DOHH2 (cell line): ENCODE measurements around the gene FAM171A1.

Experiments
- H3F3A ChIP-seq: fragments of 200-600 bp; sonication (generic), shearing (Covaris generic); 2 replicates; pipeline ENCODE4 v1.6.0; 2016; ENCODE audit warnings: antibody characterized with exemption, mild to moderate bottlenecking; ENCODE audit not compliant: control insufficient read depth, insufficient read depth
- H3K27ac ChIP-seq: fragments of 200-600 bp; sonication (generic); 2 replicates; pipeline ENCODE4 v1.5.1; 2014; ENCODE audit warnings: low read depth, mild to moderate bottlenecking, low read length, moderate library complexity
- H3K27me3 ChIP-seq: fragments of 200-600 bp; sonication (generic); 2 replicates; pipeline ENCODE4 v1.6.1; 2014; ENCODE audit warnings: mild to moderate bottlenecking, low read length, mixed read lengths; ENCODE audit not compliant: control insufficient read depth
- H3K36me3 ChIP-seq: fragments of 200-600 bp; sonication (generic); 2 replicates; pipeline ENCODE4 v1.6.1; 2014; ENCODE audit warnings: mild to moderate bottlenecking, low read length, moderate library complexity, mixed read lengths; ENCODE audit not compliant: control insufficient read depth
- H3K4me1 ChIP-seq: fragments of 200-600 bp; sonication (generic); 2 replicates; pipeline ENCODE4 v1.6.1; 2014; ENCODE audit warnings: mild to moderate bottlenecking, low read length, mixed read lengths; ENCODE audit not compliant: control insufficient read depth
- H3K4me2 ChIP-seq: fragments of 200-600 bp; sonication (generic); 2 replicates; pipeline ENCODE4 v1.6.0; 2014; ENCODE audit warnings: mild to moderate bottlenecking, low read length, moderate library complexity
- H3K4me3 ChIP-seq: fragments of 200-600 bp; sonication (generic); 2 replicates; pipeline ENCODE4 v1.5.1; 2014; ENCODE audit warnings: mild to moderate bottlenecking, low read length, mixed read lengths
- H3K79me2 ChIP-seq: fragments of 200-600 bp; sonication (generic); 2 replicates; pipeline ENCODE4 v1.6.1; 2014; ENCODE audit warnings: mild to moderate bottlenecking, low read length, mixed read lengths; ENCODE audit not compliant: control insufficient read depth
- H3K9me2 ChIP-seq: fragments of 200-600 bp; sonication (generic); replicated peaks from 2 replicates; pipeline ENCODE4 v1.6.1; 2014; ENCODE audit warnings: mild to moderate bottlenecking, low read length, mixed read lengths; ENCODE audit not compliant: control insufficient read depth
- H3K9me3 ChIP-seq: fragments of 200-600 bp; sonication (generic); 2 replicates; pipeline ENCODE4 v1.6.1; 2014; ENCODE audit warnings: antibody characterized with exemption, low read length, mixed read lengths; ENCODE audit not compliant: control insufficient read depth, insufficient read depth
- H4K20me1 ChIP-seq: fragments of 200-600 bp; sonication (generic); 2 replicates; pipeline ENCODE4 v1.6.0; 2014; ENCODE audit warnings: low read depth, mild to moderate bottlenecking, antibody characterized with exemption, low read length, moderate library complexity; ENCODE audit not compliant: control insufficient read depth, insufficient read depth
- CTCF ChIP-seq: fragments of 200-600 bp; sonication (generic); IDR thresholded peaks from one replicate; pipeline ENCODE4 v1.5.1; 2014; ENCODE audit warnings: antibody characterized with exemption, mild to moderate bottlenecking, low read depth, low read length; ENCODE audit not compliant: poor library complexity, severe bottlenecking
- EZH2phosphoT487 ChIP-seq: fragments of 200-600 bp; sonication (generic); IDR thresholded peaks from 2 replicates; pipeline ENCODE4 v1.6.1; 2017; ENCODE audit warnings: borderline replicate concordance, mild to moderate bottlenecking, antibody characterized with exemption, low read length, moderate library complexity, mixed read lengths

FAM171A1 gene

GRCh38 chr10:15220445-15220844 is 150.6 kb downstream of the FAM171A1 start:
- Histone ChIP-seq H3F3A (no peaks in the 10 kb centered on the region), H3K4me1 (no peaks in the 10 kb centered on the region), H3K79me2 (no peaks in the 10 kb centered on the region), H4K20me1 (no peaks in the 10 kb centered on the region), H3K9me2 (no peaks in the 10 kb centered on the region), H3K27me3 (no peaks in the 10 kb centered on the region; the same call in 1 of the 2 replicates), H3K4me2 (no peak overlapping the region), H3K9me3 (no peaks in the 10 kb centered on the region), H3K4me3 (no peak overlapping the region), H3K27ac (no peak overlapping the region), H3K36me3 (no peaks in the 10 kb centered on the region)
- TF ChIP-seq EZH2phosphoT487 (no peak), CTCF (no peak)

- Histone ChIP-seq H3K79me2 (no peaks in the 10 kb centered on the region), H3K9me2 (no peaks in the 10 kb centered on the region), H3F3A (no peaks in the 10 kb centered on the region), H3K36me3 (no peaks in the 10 kb centered on the region), H3K4me1 (no peaks in the 10 kb centered on the region), H3K9me3 (no peaks in the 10 kb centered on the region), H3K4me2 (no peak overlapping the region), H4K20me1 (no peaks in the 10 kb centered on the region), H3K27ac (no peak overlapping the region), H3K4me3 (no peak overlapping the region), H3K27me3 (no peaks in the 10 kb centered on the region; the same call in 1 of the 2 replicates)
- TF ChIP-seq CTCF (no peak), EZH2phosphoT487 (no peak)
These were observed 154.4 kb downstream of the FAM171A1 start for GRCh38 chr10:15216700-15217099.

- H3K79me2 ChIP-seq: no peaks in the 10 kb centered on the region
- H3K27me3 ChIP-seq: no peaks in the 10 kb centered on the region
These were observed 156.9 kb downstream of the FAM171A1 start for GRCh38 chr10:15214237-15214636.

More at GRCh38 chr10:15214237-15214636, 156.9 kb downstream of the FAM171A1 start:
- H4K20me1 ChIP-seq: no peaks in the 10 kb centered on the region
- H3K4me3 ChIP-seq: no peak overlapping the region
- H3K4me1 ChIP-seq: no peaks in the 10 kb centered on the region
- no peak overlapping the region for H3K4me2 ChIP-seq
- no peaks in the 10 kb centered on the region for H3K9me3 ChIP-seq
- TF ChIP-seq CTCF (no peak), EZH2phosphoT487 (no peak)
- no peaks in the 10 kb centered on the region for H3K36me3 ChIP-seq
- H3K9me2 ChIP-seq: no peaks in the 10 kb centered on the region
- no peaks in the 10 kb centered on the region for H3F3A ChIP-seq
- H3K27ac ChIP-seq: no peak overlapping the region
